ENCODE data around the gene RPL37A.

DNA sequence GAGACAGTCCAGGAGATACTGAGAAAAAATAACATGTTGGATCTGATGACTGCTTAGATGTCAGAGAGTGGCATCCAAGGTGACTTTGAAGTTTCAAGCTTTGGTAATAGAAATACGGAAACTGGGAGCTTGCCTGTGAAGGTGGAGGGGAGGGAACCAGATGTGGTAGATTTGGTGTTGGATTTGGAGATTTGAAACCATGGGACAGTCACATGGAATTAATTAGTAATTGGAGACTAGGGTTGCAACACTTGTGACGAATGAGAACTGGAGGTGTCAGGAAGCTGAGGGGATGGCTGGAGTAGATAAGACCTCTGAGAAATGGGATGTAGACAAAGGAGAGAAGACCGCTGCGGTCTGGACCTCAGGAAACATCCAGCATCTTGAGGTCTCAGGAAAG is 46.7 kb downstream of the RPL37A start:
- TF ChIP-seq, protein P1, sequence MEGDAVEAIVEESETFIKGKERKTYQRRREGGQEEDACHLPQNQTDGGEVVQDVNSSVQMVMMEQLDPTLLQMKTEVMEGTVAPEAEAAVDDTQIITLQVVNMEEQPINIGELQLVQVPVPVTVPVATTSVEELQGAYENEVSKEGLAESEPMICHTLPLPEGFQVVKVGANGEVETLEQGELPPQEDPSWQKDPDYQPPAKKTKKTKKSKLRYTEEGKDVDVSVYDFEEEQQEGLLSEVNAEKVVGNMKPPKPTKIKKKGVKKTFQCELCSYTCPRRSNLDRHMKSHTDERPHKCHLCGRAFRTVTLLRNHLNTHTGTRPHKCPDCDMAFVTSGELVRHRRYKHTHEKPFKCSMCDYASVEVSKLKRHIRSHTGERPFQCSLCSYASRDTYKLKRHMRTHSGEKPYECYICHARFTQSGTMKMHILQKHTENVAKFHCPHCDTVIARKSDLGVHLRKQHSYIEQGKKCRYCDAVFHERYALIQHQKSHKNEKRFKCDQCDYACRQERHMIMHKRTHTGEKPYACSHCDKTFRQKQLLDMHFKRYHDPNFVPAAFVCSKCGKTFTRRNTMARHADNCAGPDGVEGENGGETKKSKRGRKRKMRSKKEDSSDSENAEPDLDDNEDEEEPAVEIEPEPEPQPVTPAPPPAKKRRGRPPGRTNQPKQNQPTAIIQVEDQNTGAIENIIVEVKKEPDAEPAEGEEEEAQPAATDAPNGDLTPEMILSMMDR (IDR thresholded peaks at IDR 0.05) = no peak
- TF ChIP-seq POLR2A (IDR thresholded peaks at IDR 0.05) = no peak
